GM18499 (cell line): ENCODE measurements around the gene RSRC1.
"Not testable (repeated sequence)": the region's sequence is repeated elsewhere in the genome, so short reads cannot be mapped to it uniquely, and the experiment has no call there.

ENCODE experiments used
- ATAC-seq: cut with Tn5 transposase; IDR thresholded peaks from one replicate; pipeline ENCODE4 v1.9.1; 2021; ENCODE audit warnings: moderate number of reproducible peaks; ENCODE audit not compliant: insufficient read depth, unreplicated experiment

Gene RSRC1

GRCh38 chr3:158210067-158210466 lies 100.2 kb downstream of the RSRC1 start:
- ATAC-seq, result no peak

- ATAC-seq, result no peak
Observed at GRCh38 chr3:158213461-158213860, 103.6 kb downstream of the RSRC1 start.

GRCh38 chr3:158217992-158218391 lies 108.1 kb downstream of the RSRC1 start:
- no peak for ATAC-seq

GRCh38 chr3:158220575-158220974 lies 110.7 kb downstream of the RSRC1 start:
- ATAC-seq, result no peak

- no peak for ATAC-seq
Observed at GRCh38 chr3:158221426-158221825, 111.5 kb downstream of the RSRC1 start.

- ATAC-seq, result no peak
Observed at GRCh38 chr3:158226429-158226828, 116.5 kb downstream of the RSRC1 start.

GRCh38 chr3:158228942-158229341 lies 119.1 kb downstream of the RSRC1 start:
- ATAC-seq, result not testable (repeated sequence)

- ATAC-seq, result no peak
Observed at GRCh38 chr3:158233791-158234190, 123.9 kb downstream of the RSRC1 start.

GRCh38 chr3:158244274-158244673 lies 134.4 kb downstream of the RSRC1 start:
- no peak for ATAC-seq

GRCh38 chr3:158247288-158247687 lies 137.4 kb downstream of the RSRC1 start:
- no peak for ATAC-seq

- no peak for ATAC-seq
Observed at GRCh38 chr3:158248261-158248660, 138.4 kb downstream of the RSRC1 start.

GRCh38 chr3:158249183-158249582 lies 139.3 kb downstream of the RSRC1 start:
- no peak for ATAC-seq

GRCh38 chr3:158258619-158259018 lies 148.7 kb downstream of the RSRC1 start:
- no peak for ATAC-seq

GRCh38 chr3:158260392-158260791 lies 150.5 kb downstream of the RSRC1 start:
- no peak for ATAC-seq

GRCh38 chr3:158261371-158261991 lies 151.6 kb downstream of the RSRC1 start:
- no peak for ATAC-seq

GRCh38 chr3:158264894-158265293 lies 155.0 kb downstream of the RSRC1 start:
- ATAC-seq, result no peak

GRCh38 chr3:158267015-158267414 lies 157.1 kb downstream of the RSRC1 start:
- no peak for ATAC-seq

GRCh38 chr3:158269942-158270341 lies 160.1 kb downstream of the RSRC1 start:
- no peak for ATAC-seq

- no peak for ATAC-seq
Observed at GRCh38 chr3:158272081-158272480, 162.2 kb downstream of the RSRC1 start.

GRCh38 chr3:158273656-158274055 lies 163.8 kb downstream of the RSRC1 start:
- ATAC-seq, result no peak

- no peak for ATAC-seq
Observed at GRCh38 chr3:158278187-158278586, 168.3 kb downstream of the RSRC1 start.

- no peak for ATAC-seq
Observed at GRCh38 chr3:158279609-158280008, 169.7 kb downstream of the RSRC1 start.

- ATAC-seq, result no peak
Observed at GRCh38 chr3:158295771-158296170, 185.9 kb downstream of the RSRC1 start.
